ENCODE data around the gene MRPL38.

The MRPL38 gene

GRCh38 chr17:75917917-75918445, 13.3 kb upstream of the MRPL38 start:
- no peak for DNase-seq

GRCh38 chr17:75917141-75917916, 12.6 kb upstream of the MRPL38 start:
- no peak for DNase-seq

- DNase-seq: no peak
Observed at GRCh38 chr17:75915268-75915667, 10.6 kb upstream of the MRPL38 start.

- no peak for DNase-seq
Observed at GRCh38 chr17:75914643-75915267, 10.1 kb upstream of the MRPL38 start.

GRCh38 chr17:75913537-75914210, 9.0 kb upstream of the MRPL38 start:
- DNase-seq: no peak

GRCh38 chr17:75910699-75911098, 6.0 kb upstream of the MRPL38 start:
- DNase-seq: no peak

GRCh38 chr17:75909812-75910274, 5.2 kb upstream of the MRPL38 start:
- peak; percentile 23 for DNase-seq

GRCh38 chr17:75909051-75909811, 4.5 kb upstream of the MRPL38 start:
- no peak for DNase-seq

GRCh38 chr17:75908201-75908600, 3.5 kb upstream of the MRPL38 start:
- no peak for DNase-seq

- DNase-seq: no peak
Observed at GRCh38 chr17:75906143-75906884, 1.6 kb upstream of the MRPL38 start.

- no peak for DNase-seq
Observed at GRCh38 chr17:75902406-75902805, 2.3 kb downstream of the MRPL38 start.

- no peak for DNase-seq
Observed at GRCh38 chr17:75901727-75902126, 3.0 kb downstream of the MRPL38 start.

- no peak for DNase-seq
Observed at GRCh38 chr17:75900691-75901533, 3.8 kb downstream of the MRPL38 start.

GRCh38 chr17:75899767-75900468, 4.8 kb downstream of the MRPL38 start:
- no peak for DNase-seq

GRCh38 chr17:75899353-75899752, 5.3 kb downstream of the MRPL38 start:
- no peak for DNase-seq

GRCh38 chr17:75898791-75899190, 5.9 kb downstream of the MRPL38 start:
- DNase-seq: no peak

GRCh38 chr17:75898065-75898464, 6.6 kb downstream of the MRPL38 start:
- no peak for DNase-seq

GRCh38 chr17:75897160-75898019, 7.3 kb downstream of the MRPL38 start:
- no peak for DNase-seq

GRCh38 chr17:75896415-75897159, 8.1 kb downstream of the MRPL38 start, which contains the start of gene TRIM65:
Gene TRIM65 (minus strand): TSS chr17:75896951. CDS start chr17:75896937, 14 bp downstream.
- DNase-seq: peak; percentile 88
